ENCODE results near the gene GPN2.

GPN2 gene

DNA sequence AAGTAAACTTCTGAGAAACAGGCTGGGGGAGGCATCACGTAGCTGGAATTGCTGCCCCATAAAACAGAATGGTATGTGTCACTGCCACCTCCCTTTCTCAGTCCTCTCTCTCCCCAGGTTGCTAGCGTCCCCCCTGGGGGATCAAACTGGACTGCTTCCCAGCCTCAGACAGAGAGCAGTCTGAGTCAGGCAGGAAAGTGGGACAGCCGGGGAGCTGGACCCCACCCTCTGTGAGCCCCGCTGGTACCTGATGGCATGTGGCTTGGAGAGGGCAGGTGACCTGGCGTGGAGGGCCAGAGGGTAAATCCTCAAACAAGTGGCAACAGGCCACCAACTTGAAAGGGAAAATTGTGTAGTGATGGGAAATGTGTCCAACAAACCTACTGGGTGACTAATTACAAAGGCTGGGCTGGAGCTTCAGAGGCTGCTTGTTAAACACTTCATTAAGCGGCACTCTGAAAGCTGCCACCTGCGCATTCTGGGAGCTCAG, 28.1 kb downstream of the GPN2 start:
- H3K36me3 Mint-ChIP-seq (ENCODE audit: insufficient read depth), result peaks cover 14% of the 10 kb centered on the region
- no peak overlapping the region for H3K4me3 Mint-ChIP-seq
- DNase-seq (ENCODE audit: low spot score in 2 of 2), result no peak
- no peaks in the 10 kb centered on the region for H3K27me3 Mint-ChIP-seq
- H3K4me1 Mint-ChIP-seq, result peaks cover 25% of the 10 kb centered on the region
- ATAC-seq (replicated peaks; ENCODE audit: extremely low read depth, poor library complexity, severe bottlenecking), result no peak
- H3K27ac Mint-ChIP-seq (ENCODE audit: low read depth), result no peak overlapping the region
- H3K9me3 Mint-ChIP-seq, result no peaks in the 10 kb centered on the region

DNA sequence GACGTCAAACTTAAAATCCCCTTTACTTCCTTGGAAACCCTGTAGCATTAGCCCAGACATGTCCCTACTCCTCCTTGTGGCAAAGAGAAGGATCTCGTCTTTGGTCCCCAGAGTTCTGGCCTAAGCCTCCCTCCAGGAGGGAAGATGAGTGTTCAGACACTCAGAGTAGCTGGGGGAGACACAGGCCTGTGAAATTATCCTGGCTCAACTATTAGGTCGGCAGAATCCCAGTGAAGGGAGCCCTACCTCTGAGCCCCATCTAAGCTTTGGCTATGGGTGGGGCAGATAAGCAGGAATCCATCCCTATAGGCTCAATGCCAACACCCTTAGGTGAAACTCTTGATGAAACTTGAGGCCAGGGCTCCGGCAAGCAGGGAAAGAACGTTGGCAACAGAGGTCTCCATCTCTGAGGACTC, 28.8 kb downstream of the GPN2 start:
- DNase-seq (ENCODE audit: low spot score in 2 of 2) (no peak), ATAC-seq (replicated peaks; ENCODE audit: extremely low read depth, poor library complexity, severe bottlenecking) (no peak)
- no peak overlapping the region for H3K27ac Mint-ChIP-seq (ENCODE audit: low read depth)
- H3K9me3 Mint-ChIP-seq, result no peaks in the 10 kb centered on the region
- no peak overlapping the region for H3K4me3 Mint-ChIP-seq
- peaks cover 14% of the 10 kb centered on the region for H3K36me3 Mint-ChIP-seq (ENCODE audit: insufficient read depth)
- H3K27me3 Mint-ChIP-seq, result no peaks in the 10 kb centered on the region
- H3K4me1 Mint-ChIP-seq, result peaks cover 25% of the 10 kb centered on the region

DNA sequence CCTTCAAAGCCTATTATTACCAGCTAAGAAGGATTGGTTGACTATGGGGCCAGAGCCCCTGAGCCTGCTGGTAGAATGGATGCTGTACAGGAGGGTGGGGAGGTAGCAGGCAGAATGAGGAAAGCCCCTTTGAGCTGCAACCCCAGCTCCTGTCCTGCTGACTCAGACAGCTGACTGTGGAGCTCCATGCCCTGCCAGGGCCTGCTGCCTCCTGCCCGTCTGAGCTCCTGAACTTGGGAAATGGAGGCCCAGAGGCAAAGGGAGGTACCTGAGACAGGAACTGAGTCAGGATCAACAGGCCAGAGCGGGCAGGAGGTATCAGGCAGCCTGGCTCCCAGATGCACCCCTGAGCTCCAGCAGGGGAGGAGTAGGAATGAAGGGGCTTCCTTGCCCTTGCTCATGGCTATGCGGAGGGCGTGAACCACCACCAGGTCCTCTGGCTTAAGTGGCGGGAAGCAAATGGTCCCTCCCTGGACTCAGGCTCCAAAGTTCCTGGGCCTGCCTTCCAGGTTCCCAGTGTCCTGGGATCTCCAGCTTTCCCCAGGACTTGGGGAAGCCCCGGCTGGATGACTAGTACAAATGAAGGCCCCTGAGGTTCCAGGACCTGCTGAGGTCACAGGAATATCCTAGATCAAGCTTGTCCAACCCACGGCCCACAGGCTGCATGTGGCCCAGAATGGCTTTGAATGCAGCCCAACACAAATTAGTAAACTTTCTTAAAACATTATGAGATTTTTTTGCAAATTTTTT, 31.0 kb downstream of the GPN2 start:
- peaks cover 22% of the 10 kb centered on the region for H3K36me3 Mint-ChIP-seq (ENCODE audit: insufficient read depth)
- H3K27me3 Mint-ChIP-seq, result no peaks in the 10 kb centered on the region
- no peak overlapping the region for H3K27ac Mint-ChIP-seq (ENCODE audit: low read depth)
- H3K4me3 Mint-ChIP-seq, result no peak overlapping the region
- peaks cover 17% of the 10 kb centered on the region for H3K4me1 Mint-ChIP-seq
- no peaks in the 10 kb centered on the region for H3K9me3 Mint-ChIP-seq
- ATAC-seq (replicated peaks; ENCODE audit: extremely low read depth, poor library complexity, severe bottlenecking) (no peak), DNase-seq (ENCODE audit: low spot score in 2 of 2) (no peak)

DNA sequence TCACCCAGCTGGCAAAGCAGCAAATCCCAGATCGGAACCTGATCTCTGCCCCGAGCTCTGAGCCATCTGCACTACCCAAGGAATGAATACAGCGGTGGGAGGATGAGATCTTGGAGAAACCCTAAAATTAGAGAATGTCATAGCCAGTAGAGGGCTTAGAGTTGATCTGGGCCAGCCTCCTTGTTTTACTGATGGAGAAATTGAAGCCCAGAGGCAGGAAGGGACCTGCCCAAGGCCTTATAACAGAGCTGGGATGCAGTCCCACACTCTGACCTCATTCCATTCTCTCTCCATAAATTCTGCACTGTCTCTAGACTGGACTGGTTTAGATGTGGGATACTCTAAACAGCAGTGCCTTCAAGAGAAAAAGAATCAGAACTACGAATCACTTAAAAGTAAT, 31.9 kb downstream of the GPN2 start:
- peaks cover 25% of the 10 kb centered on the region for H3K36me3 Mint-ChIP-seq (ENCODE audit: insufficient read depth)
- no peaks in the 10 kb centered on the region for H3K27me3 Mint-ChIP-seq
- H3K4me3 Mint-ChIP-seq, result no peak overlapping the region
- DNase-seq (ENCODE audit: low spot score in 2 of 2), result no peak
- H3K9me3 Mint-ChIP-seq, result no peaks in the 10 kb centered on the region
- peaks cover 8% of the 10 kb centered on the region for H3K4me1 Mint-ChIP-seq
- ATAC-seq (replicated peaks; ENCODE audit: extremely low read depth, poor library complexity, severe bottlenecking), result no peak
- H3K27ac Mint-ChIP-seq (ENCODE audit: low read depth), result no peak overlapping the region

DNA sequence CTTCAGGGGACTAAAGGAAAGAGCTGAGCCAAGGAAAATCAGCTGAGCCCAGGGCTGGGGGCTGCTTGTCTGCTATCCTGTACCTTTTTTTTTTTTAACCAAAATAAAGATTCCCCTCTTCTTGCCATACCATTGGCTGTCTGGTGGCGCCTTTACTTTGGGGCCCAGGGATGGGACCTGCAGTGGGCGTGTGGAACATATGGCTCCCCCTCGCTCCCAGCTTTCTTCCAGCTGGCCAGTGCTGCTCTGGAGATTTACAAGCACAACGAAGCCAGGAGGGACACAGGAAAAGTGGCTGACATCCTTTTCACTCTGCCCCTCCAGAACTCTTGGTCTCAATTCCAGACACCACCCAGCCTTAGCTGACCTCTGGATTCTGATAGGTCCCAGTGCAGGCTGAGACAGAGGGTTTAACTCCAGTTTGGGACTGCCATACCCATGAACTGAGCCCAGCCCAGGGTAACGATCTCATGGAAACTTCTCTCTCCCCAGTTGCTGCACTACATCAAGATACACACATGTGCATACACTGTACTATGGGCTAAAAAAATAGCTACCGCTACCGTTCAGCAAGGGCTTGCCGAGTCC, 32.5 kb downstream of the GPN2 start:
- DNase-seq (ENCODE audit: low spot score in 2 of 2), result no peak
- ATAC-seq (replicated peaks; ENCODE audit: extremely low read depth, poor library complexity, severe bottlenecking), result no peak
- H3K27me3 Mint-ChIP-seq, result no peaks in the 10 kb centered on the region
- H3K4me1 Mint-ChIP-seq, result peaks cover 5% of the 10 kb centered on the region
- no peaks in the 10 kb centered on the region for H3K9me3 Mint-ChIP-seq
- H3K36me3 Mint-ChIP-seq (ENCODE audit: insufficient read depth), result peaks cover 28% of the 10 kb centered on the region
- H3K4me3 Mint-ChIP-seq, result no peak overlapping the region
- no peak overlapping the region for H3K27ac Mint-ChIP-seq (ENCODE audit: low read depth)

DNA sequence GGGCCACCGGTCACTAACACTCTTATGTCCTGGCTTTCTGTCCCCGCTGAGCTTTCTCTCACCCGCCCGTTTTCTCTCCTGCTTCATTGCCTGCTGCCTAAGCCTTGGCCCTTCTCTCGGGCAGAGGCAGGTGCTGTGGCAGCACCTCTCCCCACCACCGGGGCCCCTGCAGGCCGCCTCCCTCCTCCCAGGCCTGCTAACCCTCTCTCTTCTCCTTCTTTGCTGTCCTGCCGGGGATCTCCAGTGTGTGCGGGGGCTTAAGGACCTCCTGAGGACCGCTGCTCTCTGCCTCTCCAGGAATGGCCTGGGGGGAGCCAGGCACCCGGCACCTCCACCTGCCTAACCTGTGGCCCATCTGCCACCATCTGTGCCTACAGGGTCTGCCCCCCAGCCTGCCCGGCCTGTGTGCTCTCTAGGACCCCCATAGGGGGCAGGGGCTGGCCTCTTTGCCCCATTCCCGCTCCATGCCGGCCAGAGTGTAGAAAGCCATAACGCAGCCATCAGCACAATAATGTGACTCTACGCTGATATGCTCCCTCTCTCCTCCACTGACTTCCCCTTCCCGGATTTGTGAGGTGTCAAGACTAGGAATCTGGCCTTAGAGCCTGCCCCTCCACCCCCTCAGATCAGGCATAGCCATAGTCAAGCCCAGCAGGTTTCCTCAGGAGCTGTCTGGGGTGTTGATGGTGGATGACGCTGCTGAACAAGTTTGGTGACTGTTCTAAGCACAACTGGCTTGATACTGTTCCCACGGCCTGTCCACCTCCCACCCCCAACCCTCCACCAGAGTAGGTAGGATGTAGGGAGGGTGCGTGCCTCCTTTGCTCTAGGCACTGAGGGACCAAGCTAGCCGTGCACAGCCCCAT, 33.2 kb downstream of the GPN2 start:
- Mint-ChIP-seq H3K4me1 (peaks cover 4% of the 10 kb centered on the region), H3K4me3 (no peak overlapping the region), H3K27ac (ENCODE audit: low read depth) (peak overlapping the region; percentile 10), H3K27me3 (no peaks in the 10 kb centered on the region), H3K36me3 (ENCODE audit: insufficient read depth) (peaks cover 28% of the 10 kb centered on the region), H3K9me3 (no peaks in the 10 kb centered on the region)
- ATAC-seq (replicated peaks; ENCODE audit: extremely low read depth, poor library complexity, severe bottlenecking), result no peak
- DNase-seq (ENCODE audit: low spot score in 2 of 2), result no peak

DNA sequence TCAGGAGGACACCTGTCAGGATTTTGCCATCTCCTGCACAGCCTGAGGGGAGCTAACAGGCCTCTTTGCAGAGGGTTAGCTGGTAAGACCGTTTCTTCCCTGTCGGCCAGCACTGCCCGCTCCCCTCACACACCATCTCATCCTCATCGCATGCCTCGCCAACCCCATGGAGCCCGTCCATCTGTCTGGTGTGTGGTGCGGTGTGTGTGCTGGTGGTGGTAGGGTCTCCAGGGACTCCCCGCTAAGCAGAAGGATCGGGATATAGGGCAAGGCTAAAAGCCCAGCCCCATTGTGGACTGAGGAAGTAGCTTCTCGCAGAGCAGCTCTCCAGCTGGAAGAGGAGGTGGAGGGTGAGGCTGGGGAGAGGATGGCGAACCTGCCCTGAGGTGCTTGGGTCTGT, 33.9 kb downstream of the GPN2 start:
- DNase-seq (ENCODE audit: low spot score in 2 of 2) (no peak), ATAC-seq (replicated peaks; ENCODE audit: extremely low read depth, poor library complexity, severe bottlenecking) (no peak)
- peaks cover 33% of the 10 kb centered on the region for H3K36me3 Mint-ChIP-seq (ENCODE audit: insufficient read depth)
- H3K27ac Mint-ChIP-seq (ENCODE audit: low read depth), result no peak overlapping the region
- no peaks in the 10 kb centered on the region for H3K27me3 Mint-ChIP-seq
- H3K4me3 Mint-ChIP-seq, result no peak overlapping the region
- H3K4me1 Mint-ChIP-seq, result peaks cover 6% of the 10 kb centered on the region
- H3K9me3 Mint-ChIP-seq, result no peaks in the 10 kb centered on the region

DNA sequence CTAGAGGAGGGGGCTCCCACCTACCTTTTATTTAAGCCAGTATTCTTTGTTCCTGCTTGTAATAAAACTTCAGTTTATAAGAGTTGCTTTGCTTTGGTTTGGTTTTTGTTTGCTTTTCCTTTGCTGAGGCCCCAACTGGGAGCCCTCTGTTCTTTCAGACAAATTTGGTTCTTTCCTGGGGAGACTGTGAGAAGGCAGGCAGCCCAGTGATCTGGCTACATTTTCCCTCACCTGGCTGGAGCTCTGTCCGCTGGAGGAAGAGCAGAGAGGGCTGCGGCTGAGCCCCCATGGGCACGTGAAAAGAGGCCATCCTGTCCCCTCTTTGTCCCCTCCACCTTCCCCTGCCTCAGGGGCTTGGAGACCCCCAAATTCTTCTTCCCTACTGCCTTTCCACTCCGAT, 34.4 kb downstream of the GPN2 start:
- ATAC-seq (replicated peaks; ENCODE audit: extremely low read depth, poor library complexity, severe bottlenecking) (no peak), DNase-seq (ENCODE audit: low spot score in 2 of 2) (no peak)
- Mint-ChIP-seq H3K9me3 (no peaks in the 10 kb centered on the region), H3K4me3 (no peak overlapping the region), H3K27me3 (no peaks in the 10 kb centered on the region), H3K27ac (ENCODE audit: low read depth) (no peak overlapping the region), H3K4me1 (peaks cover 6% of the 10 kb centered on the region), H3K36me3 (ENCODE audit: insufficient read depth) (peaks cover 38% of the 10 kb centered on the region)

DNA sequence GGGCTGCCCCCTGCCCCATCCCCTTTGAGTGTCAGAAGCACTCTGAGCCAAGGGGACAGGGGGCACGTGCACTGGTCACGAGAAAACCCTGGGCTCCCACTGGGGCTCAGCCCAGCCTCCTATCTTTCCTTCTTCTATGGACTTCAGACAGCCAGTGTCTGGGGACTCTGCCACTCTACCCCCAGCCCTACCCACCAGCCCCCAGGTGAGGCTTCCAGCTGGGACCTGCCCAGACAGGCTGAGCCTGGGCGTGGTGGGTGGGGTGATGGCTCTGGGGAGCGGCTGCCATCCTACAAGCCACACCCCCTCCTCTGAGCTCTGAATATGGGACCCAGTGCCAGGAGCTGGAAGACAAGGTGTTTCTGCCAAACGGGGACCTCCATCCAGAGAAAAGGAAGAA, 35.2 kb downstream of the GPN2 start:
- Mint-ChIP-seq H3K36me3 (ENCODE audit: insufficient read depth) (peaks cover 43% of the 10 kb centered on the region), H3K27ac (ENCODE audit: low read depth) (no peak overlapping the region), H3K27me3 (no peaks in the 10 kb centered on the region), H3K9me3 (no peaks in the 10 kb centered on the region), H3K4me3 (no peak overlapping the region), H3K4me1 (peaks cover 6% of the 10 kb centered on the region)
- DNase-seq (ENCODE audit: low spot score in 2 of 2) (no peak), ATAC-seq (replicated peaks; ENCODE audit: extremely low read depth, poor library complexity, severe bottlenecking) (no peak)

DNA sequence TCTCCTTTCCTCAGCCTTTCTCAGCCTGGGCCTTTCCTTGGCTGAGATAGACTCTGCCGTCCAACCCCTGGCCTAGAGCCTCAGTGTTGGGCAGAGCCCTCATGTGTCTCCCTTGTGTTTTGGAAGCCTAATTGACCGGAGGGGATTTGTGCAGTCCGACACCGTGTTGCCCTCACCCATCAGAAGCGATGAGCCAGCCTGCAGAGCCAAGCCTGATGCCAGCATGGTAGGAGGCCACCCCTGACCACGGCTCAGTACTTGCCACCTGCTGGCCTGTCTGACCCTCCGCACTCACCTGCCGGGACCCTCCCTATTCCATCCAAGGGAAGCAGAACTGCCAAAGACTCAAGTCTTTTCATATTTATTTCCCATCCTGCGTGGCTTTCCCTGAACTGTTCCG, 36.5 kb downstream of the GPN2 start:
- no peak overlapping the region for H3K4me3 Mint-ChIP-seq
- H3K27ac Mint-ChIP-seq (ENCODE audit: low read depth), result peak overlapping the region; percentile 79
- DNase-seq (ENCODE audit: low spot score in 2 of 2) (no peak), ATAC-seq (replicated peaks; ENCODE audit: extremely low read depth, poor library complexity, severe bottlenecking) (no peak)
- no peaks in the 10 kb centered on the region for H3K27me3 Mint-ChIP-seq
- H3K36me3 Mint-ChIP-seq (ENCODE audit: insufficient read depth), result peaks cover 46% of the 10 kb centered on the region
- H3K4me1 Mint-ChIP-seq, result peaks cover 6% of the 10 kb centered on the region
- H3K9me3 Mint-ChIP-seq, result no peaks in the 10 kb centered on the region

DNA sequence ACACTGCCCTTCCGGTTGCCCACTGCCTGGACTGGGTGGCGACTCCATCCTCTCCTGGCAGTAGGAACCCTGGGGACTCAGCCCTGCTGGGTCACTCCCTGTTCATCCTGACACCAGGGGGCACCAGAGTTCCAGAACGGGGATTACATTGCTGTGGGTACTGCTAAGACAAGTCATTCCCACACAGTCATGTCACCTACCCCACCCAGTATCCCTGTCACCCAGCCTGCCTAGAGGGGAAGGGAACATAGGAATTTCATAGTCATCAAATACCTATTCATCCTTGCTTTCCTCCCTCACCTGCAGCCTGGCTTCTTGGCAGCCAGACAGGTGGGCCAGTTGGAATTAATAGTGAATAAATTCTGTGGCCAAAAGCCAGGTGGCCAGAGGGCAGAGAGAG, 36.9 kb downstream of the GPN2 start:
- Mint-ChIP-seq H3K27me3 (no peaks in the 10 kb centered on the region), H3K9me3 (no peaks in the 10 kb centered on the region), H3K4me1 (peaks cover 6% of the 10 kb centered on the region), H3K4me3 (no peak overlapping the region), H3K36me3 (ENCODE audit: insufficient read depth) (peaks cover 50% of the 10 kb centered on the region), H3K27ac (ENCODE audit: low read depth) (no peak overlapping the region)
- peak; percentile 60 to 72 for DNase-seq (ENCODE audit: low spot score in 2 of 2)
- ATAC-seq (replicated peaks; ENCODE audit: extremely low read depth, poor library complexity, severe bottlenecking), result peak; percentile 90

DNA sequence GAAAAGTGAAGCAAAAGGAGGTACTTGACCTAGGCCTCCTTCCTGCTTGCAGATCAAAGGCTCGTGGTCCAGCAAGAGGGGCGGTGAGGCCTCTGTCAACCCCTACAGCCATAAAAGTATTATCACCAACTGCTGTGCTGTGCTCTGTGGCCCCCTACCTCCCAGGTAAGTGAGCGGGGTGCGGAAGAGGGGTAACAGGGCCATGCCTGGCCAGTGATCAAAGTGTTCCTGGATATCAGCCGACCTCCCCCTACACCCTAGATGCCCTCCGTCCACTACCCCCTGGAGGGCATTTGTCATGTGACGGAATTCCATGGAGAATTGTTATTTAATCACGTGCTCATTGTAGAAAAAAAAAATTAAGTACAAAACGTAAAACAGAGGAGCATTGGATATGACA, 37.4 kb downstream of the GPN2 start:
- no peak overlapping the region for H3K4me3 Mint-ChIP-seq
- peaks cover 8% of the 10 kb centered on the region for H3K4me1 Mint-ChIP-seq
- peak overlapping the region; percentile 29 for H3K27ac Mint-ChIP-seq (ENCODE audit: low read depth)
- peaks cover 55% of the 10 kb centered on the region for H3K36me3 Mint-ChIP-seq (ENCODE audit: insufficient read depth)
- H3K27me3 Mint-ChIP-seq, result no peaks in the 10 kb centered on the region
- DNase-seq (ENCODE audit: low spot score in 2 of 2), result no peak
- no peak for ATAC-seq (replicated peaks; ENCODE audit: extremely low read depth, poor library complexity, severe bottlenecking)
- no peaks in the 10 kb centered on the region for H3K9me3 Mint-ChIP-seq

All from central memory CD8-positive, alpha-beta T cell (primary cell).